COR-L47 (cell line): ENCODE results near the gene MAST2.
"Not testable (repeated sequence)": the region's sequence is repeated elsewhere in the genome, so short reads cannot be mapped to it uniquely, and the experiment has no call there.

ENCODE experiments used
- DNase-seq: peaks from one replicate; lab custom pipeline; 2025; lab: John Stamatoyannopoulos, UW

Gene MAST2

DNA sequence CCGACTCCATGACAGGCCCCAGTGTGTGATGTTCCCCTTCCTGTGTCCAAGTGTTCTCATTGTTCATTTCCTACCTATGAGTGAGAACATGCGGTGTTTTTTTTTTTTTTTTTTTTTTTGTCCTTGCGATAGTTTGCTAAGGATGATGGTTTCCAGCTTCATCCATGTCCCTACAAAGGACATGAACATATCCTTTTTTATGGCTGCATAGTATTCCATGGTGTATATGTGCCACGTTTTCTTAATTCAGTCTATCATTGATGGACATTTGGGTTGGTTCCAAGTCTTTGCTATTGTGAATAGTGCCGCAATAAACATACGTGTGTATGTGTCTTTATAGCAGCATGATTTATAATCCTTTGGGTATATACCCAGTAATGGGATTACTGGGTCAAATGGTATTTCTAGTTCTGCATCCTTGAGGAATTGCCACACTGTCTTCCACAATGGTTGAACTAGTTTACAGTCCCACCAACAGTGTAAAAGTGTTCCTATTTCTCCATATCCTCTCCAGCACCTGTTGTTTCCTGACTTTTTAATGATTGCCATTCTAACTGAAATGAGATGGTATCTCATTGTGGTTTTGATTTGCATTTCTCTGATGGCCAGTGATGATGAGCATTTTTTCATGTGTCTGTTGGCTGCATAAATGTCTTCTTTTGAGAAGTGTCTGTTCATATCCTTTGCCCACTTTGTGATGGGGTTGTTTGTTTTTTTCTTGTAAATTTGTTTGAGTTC, 54.5 kb downstream of the MAST2 start:
- DNase-seq = not testable (repeated sequence)

DNA sequence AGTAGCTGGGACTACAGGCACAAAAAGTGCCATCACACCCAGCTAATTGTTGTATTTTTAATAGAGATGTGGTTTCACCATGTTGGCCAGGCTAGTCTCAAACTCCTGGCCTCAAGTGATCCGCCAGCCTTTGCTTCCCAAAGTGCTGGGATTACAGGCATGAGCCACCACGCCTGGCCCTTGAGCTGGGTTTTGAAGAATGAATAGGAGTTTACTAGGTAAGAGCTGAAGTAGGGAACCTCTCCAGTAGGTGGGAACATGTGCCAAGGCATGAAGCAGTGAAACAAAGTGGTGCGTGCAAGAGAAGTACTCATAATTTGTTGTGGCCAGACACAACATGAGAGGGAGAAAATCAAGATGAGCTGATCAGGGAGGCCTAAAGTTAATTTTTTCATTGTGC, 55.8 kb downstream of the MAST2 start:
- no peak for DNase-seq

DNA sequence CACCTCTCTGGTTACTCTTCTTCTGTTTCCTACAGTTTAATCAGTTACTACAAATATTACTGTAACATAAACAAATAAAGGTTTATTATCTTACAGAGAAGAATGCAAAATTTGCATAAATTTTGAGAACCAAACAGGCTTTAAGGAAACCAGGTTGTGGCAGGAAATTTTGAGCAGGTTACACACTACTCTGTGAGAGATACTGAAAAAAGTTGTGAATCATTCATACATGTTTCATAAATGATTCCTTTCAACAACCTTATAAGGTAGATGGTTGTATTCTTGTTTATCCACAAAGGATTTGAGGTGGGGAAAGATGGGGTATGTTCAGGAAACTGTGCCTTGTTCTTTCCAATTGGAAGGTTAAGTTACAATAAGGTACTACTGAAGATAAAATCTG, 58.6 kb downstream of the MAST2 start:
- no peak for DNase-seq

DNA sequence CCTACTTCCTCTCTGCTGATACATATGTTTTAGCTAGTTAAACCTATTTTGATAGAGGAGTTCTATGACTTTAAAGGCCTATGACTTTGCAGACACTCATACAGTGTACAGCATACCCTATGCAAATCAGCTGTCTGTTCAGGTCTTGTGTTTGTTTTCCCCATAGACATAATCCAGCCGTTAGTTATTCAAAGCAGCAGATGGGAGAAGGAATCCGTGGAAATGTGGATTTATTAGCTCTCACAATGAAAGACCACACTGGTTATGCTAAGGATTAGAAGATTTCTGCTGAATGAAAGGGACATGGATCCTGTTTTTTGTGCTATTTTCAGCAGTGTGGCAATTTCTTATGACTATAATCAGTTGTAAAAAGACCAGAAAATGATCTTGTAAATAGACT, 59.8 kb downstream of the MAST2 start:
- no peak for DNase-seq

DNA sequence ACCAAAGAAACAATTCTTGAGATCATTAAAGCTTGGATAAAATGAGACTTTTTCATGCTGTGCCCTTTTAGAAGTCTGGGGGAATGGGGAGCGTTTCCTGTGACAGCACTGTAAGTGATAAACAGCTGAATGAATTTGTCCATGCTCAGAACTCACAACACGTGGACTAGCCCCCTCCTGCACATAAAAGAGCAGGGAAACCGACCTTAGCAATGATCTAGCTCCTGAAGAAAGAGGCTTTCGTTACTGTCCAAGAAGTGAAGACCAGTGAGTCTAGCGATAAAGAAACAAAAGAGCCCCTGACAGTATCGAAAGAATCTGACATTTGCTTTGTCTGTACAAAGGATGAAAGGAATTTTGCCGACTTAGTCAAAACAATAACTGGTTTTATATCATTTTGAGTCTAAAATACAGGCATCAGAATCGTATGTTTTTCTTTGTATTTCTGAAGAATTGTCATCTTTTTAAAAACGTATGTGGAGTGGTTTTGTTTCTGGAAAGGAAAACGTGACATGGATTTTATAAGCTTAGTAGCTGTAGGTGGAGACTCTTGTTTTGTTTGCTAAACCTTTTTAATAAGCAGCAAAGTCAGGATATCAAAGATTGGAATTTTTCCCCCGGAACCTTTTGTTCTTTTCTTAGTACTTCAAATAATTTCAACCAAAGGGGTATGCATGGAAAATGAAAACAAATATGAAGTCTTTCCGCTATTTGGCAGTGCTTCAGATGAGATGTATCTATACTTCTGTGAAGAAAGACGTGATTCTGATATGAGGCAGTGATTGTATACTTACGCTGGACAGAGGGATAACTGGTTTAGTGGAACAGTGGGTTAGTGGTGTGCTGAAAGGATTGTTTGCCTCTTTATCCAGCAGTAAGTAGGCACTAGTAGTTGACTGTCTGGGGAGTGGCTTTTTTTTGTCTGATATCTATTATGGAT, 61.0 kb downstream of the MAST2 start:
- DNase-seq = no peak

DNA sequence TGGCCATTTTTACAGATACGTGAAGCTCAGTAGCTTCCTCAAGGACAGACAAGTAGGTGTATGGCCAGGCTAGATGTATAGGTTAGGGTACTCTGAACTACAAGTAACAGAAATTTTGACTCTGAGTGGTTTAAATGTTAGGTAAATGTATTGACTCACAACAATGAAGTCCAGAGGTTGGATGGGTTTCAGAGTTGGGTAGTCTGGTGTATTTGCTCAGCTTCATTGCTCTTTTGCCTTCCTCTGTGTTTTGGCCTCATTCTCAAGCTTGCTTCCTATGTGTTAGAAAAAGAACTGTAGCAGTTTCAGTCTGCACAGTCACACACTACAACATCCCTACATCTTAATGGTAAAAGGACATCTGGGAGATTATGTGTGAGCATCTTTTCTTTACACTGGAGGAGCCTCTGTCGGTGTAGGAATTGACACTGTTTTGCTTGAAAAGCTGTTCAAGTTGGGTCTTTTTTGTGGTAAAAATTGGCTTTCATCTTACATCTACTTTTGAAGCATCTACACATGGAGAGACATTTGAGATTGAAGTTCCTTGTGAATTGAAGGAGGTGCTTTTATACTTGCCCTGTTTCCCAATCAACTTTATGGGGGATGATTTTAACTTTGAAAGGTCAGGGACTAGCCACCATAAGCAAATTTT, 64.4 kb downstream of the MAST2 start:
- no peak for DNase-seq

DNA sequence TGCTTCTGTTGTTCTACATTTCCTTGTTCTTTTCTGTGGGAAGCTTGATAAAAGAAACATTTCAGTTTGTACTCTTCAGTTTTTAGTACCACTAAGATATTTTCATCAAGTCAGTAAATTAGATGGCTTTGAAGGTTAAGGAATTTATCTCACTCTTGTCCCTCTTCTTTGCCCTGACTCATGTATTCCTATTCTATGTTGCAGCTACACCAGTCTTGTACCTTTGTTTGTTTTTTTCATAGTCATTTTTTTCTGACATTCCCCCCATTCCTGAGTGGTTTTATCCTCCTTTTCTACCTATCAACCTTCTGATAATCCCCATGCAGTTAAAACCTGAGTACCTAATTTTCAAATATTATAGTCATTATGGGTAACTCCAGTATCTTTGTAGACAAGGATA, 65.4 kb downstream of the MAST2 start:
- DNase-seq = no peak

DNA sequence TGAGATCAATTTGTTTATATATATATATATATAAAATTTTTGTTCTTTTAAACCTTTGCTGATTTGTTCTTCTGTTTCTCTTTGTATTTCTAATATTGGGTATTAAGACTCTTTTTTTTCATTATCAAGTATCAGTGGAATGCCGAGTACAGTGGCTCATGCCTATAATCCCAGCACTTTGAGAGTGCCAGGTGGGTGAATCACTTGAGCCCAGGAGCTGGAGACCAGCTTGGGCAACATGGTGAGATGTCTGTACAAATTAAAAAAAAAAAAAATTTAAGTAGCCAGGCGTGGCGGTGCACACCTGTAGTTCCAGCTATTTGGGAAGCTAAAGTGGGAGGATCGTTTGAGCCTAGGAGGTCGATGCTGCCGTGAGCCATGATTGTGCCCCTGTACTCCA, 67.1 kb downstream of the MAST2 start:
- no peak for DNase-seq

DNA sequence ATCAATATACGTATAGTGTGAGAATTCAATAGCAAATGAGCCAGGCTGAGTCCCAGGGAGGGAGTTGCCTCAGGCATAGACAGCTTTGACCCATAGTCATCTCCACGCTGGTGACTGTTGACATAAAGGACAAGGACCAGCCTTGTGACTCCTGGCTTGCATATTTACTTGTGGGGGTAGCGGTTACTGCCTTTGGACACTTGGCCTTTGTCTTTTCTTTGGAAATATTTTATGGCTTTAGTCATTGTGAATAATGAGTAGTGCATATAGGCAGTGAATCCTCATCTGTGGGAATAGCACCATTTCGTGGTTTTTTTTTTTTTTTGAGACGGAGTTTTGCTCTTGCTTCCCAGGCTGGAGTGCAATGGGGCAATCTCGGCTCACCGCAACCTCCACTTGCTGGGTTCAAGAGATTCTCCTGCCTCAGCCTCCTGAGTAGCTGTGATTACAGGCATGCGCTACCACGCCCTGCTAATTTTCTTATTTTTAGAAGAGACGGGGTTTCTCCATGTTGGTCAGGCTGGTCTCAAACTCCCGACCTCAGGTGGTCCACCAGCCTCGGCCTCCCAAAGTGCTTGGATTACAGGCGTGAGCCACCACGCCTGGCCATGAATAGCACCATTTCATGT, 68.9 kb downstream of the MAST2 start:
- not testable (repeated sequence) for DNase-seq

DNA sequence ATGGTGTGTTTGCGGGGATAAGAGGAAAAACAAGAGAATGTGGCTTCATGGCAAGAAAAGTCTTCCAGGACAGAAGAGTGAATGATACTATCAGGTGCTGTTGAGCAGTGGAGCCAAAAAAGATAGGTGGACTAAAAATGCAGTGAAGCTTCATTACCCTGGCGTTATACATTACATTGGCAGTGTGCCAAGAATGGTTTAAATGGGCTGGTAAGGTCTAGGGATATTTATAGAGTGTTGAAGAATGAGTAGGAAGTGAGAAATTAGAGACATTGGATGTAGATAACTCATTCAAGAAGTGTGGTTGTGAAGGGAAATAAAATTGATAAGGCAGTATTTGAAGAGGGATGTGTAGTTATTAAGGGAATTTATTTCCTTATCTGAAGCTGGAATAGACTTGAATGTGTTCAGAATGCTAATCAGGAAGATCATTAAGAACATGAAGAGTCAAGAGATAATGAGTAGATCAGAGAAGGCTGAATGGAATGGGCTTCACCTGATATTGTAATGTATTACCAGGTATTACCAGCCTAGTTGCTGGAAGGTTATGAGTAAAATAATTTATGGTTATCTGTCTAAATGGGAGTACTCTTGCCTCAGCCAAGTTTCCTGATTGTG, 72.7 kb downstream of the MAST2 start:
- DNase-seq = peak; percentile 52

DNA sequence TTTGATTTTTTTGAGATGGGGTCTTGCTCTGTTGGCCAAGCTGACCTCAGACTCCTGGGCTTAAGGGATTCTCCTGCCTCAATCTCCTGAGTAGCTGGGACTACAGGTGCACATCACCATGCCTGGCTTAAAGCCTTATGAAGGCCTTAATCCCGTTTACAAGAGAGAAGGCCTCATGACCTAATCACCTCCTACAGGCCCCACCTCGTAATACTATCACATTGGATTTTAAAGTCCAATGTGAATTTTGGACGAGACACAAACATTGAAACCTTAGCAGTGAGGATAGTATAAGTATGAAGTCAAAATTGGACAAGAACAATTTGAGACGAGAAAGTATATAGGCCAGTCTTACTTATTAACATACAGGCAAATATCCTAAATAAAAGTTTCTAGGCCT, 73.9 kb downstream of the MAST2 start:
- no peak for DNase-seq

DNA sequence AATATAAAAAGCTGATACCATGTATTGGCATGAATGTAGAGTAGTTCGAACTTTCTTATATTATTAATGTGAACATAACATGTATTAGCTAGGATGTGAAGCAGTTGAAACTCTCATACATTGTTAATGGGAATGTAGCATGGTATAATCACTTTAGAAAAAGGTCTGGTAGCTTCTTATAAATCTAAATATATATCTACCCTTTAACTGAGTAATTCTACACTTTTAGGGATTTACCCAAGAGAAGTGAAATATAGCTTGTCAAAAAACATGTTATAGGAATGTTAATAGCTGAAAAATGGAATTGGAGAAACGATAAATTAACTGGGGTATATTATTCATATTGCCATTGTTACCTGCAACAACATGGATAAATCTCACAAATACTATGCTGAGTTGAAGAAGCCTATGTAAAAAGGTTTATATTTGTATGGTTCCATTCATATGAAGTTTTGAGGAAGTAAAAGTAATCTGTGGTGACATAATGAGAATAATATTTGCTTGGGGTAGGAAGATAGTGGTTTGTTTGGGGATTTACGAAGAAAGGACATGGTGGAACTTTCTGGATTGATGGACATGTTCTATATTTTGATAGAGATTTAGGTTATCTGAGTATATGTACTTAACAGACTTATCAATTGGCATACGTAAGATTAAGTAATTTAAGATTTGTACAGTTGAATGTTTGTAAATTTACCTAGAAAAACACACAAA, 76.6 kb downstream of the MAST2 start:
- no peak for DNase-seq

DNA sequence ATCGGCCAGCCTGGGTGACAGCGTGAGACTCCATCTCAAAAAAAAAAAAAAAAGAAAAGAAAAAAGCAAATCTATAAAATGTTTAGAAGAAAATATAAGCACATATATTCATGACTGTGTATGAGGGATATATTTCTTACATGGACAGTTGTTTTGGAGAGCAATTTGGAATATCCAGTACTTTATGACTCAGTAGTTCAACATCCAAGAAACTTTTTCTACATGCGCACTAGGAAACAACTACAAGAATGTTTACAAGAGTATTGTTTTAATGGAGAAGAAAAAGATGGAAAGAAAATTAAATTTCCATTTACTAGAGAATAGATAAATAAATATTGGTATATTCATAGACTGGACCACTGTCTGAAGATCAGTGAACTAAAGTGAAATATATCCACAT, 77.5 kb downstream of the MAST2 start:
- DNase-seq = no peak

DNA sequence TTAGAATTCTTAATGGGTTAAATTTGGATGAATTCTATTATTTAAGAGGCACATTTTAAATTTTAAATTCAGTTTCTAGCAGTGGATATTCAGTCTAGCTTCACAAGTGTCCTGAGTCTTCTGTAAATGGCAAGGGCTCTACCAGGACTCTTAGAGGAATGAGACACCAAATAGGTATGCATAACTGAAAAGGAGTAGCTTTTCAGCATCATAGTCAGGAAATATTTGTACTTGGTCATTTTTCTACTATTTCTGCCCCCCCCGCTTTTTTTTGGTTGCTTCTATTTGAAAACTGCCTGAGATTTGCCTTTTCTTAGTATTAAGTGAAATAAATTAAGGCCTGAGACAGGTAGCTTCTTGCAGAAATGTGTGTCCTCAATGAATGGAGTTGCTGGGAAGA, 80.2 kb downstream of the MAST2 start:
- no peak for DNase-seq

DNA sequence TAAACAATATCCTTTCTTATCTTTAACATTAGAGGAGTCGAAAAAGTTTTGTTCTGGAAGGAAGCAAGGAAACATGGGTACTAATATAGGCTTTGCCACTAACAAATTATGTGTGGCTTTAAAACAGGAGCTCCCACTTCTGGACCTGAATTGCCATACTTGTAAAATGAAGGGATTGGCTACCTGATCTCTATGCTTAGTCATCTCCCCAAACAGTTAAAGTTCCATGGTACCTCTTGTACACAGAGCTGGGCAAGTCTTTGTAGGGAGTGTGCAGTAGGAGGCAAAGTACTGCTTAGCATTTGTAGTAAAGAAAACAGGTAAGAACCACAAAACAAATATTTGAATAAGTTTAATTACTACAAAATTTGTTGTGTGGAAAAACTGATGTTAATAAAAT, 81.3 kb downstream of the MAST2 start:
- DNase-seq = no peak

DNA sequence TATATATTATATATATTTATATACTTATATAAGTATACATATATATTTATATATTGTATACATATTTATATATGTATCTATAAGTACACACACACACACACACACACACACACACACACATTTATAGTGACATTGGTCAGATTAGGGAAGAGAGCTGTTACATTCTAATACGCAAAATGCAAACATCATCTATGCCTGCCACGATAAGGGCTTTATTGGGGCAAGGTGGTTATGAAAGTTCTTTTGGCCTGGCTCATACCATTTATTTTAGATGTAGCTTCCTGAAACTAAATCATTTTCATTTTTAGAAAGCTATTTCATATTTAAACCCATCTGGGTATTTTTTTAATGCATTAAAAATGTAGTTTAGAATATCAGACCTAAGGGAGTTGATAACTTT, 82.8 kb downstream of the MAST2 start:
- DNase-seq = no peak

DNA sequence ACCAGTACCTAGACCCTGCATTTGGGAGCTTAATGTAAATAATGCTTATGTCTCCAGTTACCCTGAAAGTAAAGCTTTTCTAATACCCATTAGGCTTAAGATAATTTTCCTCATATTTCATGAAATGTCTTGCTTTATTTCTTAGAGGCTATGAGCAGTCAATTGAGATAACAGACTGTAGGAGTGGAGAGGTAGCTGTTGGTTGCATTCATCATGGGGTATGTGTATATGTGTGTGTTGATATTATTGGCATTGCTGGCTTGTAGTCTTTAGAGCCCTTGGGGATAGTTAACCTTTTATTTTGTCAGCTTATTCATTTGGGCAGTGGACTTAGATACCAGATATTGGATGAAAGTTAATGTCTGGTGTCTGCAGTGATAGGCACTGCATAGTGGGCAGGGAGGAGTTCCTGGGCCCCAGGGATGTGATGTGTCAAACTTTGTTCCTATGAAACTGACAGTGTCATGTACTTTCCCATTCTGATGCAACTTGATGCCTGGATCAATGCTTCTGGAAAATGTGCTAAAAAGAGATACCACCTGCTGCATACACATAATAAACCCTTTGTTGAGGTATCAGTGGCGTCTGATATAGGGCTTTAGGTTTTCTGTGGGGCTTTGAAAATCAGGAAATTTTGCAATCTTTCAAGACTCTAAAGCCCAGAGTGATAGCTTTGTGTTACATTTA, 83.9 kb downstream of the MAST2 start:
- no peak for DNase-seq

DNA sequence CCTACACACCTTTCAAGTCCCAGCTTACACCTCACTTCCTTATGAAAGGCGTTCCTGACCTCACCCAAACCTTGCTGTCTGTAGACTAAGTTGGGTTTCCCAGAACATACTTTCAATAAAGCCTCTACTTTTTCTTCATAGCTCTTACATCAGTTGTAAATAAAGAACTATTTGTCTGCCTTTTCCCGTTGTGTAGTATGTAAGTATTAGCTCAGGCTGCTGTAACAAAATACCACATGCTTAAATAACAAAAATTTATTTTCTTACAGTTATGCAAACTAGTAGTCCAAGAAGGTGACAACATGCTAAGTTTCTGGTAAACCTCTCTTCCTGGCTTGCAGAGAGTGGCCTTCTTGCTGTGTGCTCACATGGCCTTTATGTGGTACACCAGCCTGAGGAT, 86.7 kb downstream of the MAST2 start:
- no peak for DNase-seq

DNA sequence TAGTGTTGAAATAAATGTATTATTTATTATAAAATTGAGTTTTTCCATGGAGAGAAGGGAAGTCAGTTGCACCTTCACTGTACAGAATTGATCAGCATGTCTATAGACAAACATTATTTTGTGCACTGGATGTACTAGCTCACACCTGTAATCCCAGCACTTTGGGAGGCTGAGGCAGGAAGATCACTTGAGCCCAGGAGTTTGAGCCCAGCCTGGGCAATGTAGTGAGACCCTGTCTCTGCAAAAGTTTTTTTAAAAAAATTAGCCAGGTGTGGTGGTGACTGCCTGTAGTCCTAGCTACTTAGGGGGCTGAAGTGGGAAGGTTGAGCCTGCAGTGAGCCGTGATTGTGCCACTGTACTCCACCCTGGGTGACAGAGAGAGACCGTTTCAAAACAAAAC, 87.7 kb downstream of the MAST2 start:
- DNase-seq = no peak

DNA sequence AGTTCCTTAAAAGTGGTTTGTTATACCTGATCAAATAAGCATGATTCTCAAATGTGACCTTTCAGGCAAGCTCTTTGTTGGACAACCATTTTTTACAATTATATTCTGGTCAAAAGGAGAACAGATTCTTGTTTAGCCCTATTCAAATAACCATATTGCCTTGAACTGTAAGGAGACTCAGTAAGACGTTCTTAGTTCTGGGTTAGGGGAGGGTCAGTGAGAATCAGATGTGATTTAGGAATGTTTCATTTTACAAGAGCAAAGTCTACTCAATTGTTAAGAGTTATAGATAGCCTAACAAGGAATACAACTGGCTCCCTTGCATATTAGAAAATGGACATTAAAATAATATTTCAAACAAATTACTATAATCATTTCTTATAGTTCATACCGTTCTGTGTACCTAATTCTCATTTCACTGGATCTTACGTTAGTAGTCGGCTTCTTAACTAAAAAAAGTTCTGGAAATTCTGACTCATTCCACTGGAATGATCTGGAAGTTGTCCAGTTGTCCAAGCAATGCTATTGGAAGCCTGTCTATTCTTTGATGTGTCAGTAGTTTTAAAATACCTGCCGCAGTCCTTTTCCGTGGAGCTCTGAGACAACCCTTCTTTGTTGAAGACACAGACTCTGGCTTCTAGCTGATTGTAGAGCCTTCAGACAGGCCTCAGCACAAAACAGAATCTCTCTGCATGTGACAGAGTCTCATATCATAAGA, 88.8 kb downstream of the MAST2 start:
- DNase-seq = no peak
